B cell (primary cell): Measurements from ENCODE around the gene TRNAU1AP. TPM values are rescaled to one million over a fixed set of nuclear protein-coding genes. Genes with fewer than 3 reads are reported as not detected.

Experiments
- ATAC-seq: fragments of 200-7000 bp; cut with Tn5 transposase; one replicate; pipeline ENCODE4 v1.10.0; 2021; ENCODE audit warnings: low read depth, mild to moderate bottlenecking, moderate number of reproducible peaks, moderate library complexity
- CTCF ChIA-PET: fragments of 350-600 bp; sonication (Branson Sonifier 250); formaldehyde crosslinking; loops from one replicate; lab custom pipeline; 2021; ENCODE audit warnings: antibody characterized with exemption, inconsistent platforms; lab: Charles Lee
- POLR2A ChIA-PET: fragments of 350-600 bp; sonication (Branson Sonifier 250); formaldehyde crosslinking; loops from one replicate; lab custom pipeline; 2021; ENCODE audit warnings: antibody characterized with exemption; lab: Charles Lee
- DNase-seq: peaks from one replicate; pipeline ENCODE4 v3.0.0; 2013
- H2AFZ ChIP-seq: 2 replicates; pipeline ENCODE4 v1.6.1; 2012; ENCODE audit warnings: mild to moderate bottlenecking, low read depth, low read length; ENCODE audit not compliant: insufficient read depth, poor library complexity, severe bottlenecking
- H3K27ac ChIP-seq, 2 donors: 1 replicate in 1 of 2; 2 replicates in 1 of 2; pipeline ENCODE4 v1.5.1; 2012 to 2013; ENCODE audit warnings: low read length in 2 of 2, mild to moderate bottlenecking in 2 of 2, moderate library complexity in 1 of 2
- H3K27me3 ChIP-seq, 4 experiments: fragments of 200-600 bp in 1 of 4; sonication (generic) in 1 of 4; replicated peaks in 1 of 4; 1 replicate in 2 of 4; 2 replicates in 2 of 4; pipeline versions ENCODE4 v1.6.1 to v1.7.0; 2013 to 2016; ENCODE audit warnings: low read length in 3 of 4, mild to moderate bottlenecking in 2 of 4, mixed read lengths in 1 of 4, moderate library complexity in 1 of 4; ENCODE audit not compliant: insufficient read depth in 4 of 4, control insufficient read depth in 3 of 4; ENCODE audit errors: control extremely low read depth in 1 of 4
- H3K36me3 ChIP-seq, 2 experiments: replicated peaks in 1 of 2; 1 replicate in 1 of 2; 2 replicates in 1 of 2; pipeline versions ENCODE4 v1.6.1 to v1.7.1; 2013; ENCODE audit warnings: low read length in 1 of 2; ENCODE audit not compliant: insufficient read depth in 2 of 2, control insufficient read depth in 1 of 2; ENCODE audit errors: control extremely low read depth in 1 of 2, extremely low read depth in 1 of 2
- H3K4me1 ChIP-seq, 2 donors: fragments of 200-600 bp in 1 of 2; sonication (generic) in 1 of 2; 1 replicate in 1 of 2; 2 replicates in 1 of 2; pipeline versions ENCODE4 v1.5.1 to v1.6.1; 2013 to 2017; ENCODE audit warnings: low read length in 2 of 2; ENCODE audit not compliant: control insufficient read depth in 2 of 2, insufficient read depth in 2 of 2
- H3K4me2 ChIP-seq: replicated peaks from 2 replicates; pipeline ENCODE3; 2012; ENCODE audit warnings: mild to moderate bottlenecking, low read depth, low read length; ENCODE audit not compliant: poor library complexity, severe bottlenecking
- H3K4me3 ChIP-seq, 5 experiments: fragments of 200-600 bp in 1 of 5; sonication (generic) in 1 of 5; 1 replicate in 3 of 5; 2 replicates in 2 of 5; pipeline versions ENCODE4 v1.5.1 to v1.7.0; 2011 to 2016; ENCODE audit warnings: low read length in 4 of 5, mild to moderate bottlenecking in 4 of 5, low read depth in 2 of 5, control low read depth in 1 of 5, moderate library complexity in 1 of 5; ENCODE audit not compliant: insufficient read depth in 1 of 5; ENCODE audit errors: control extremely low read depth in 1 of 5, extremely low read depth in 1 of 5
- H3K79me2 ChIP-seq: fragments of 200-600 bp; sonication (generic); one replicate; pipeline ENCODE4 v1.6.0; 2016; ENCODE audit warnings: low read length; ENCODE audit not compliant: control insufficient read depth, insufficient read depth
- H3K9ac ChIP-seq: fragments of 200-600 bp; sonication (generic); 2 replicates; pipeline ENCODE4 v1.6.1; 2017; ENCODE audit warnings: mild to moderate bottlenecking, low read length, moderate library complexity
- H3K9me3 ChIP-seq, 3 donors: one replicate each; pipeline versions ENCODE4 v1.6.1 to v1.7.1; 2013; ENCODE audit warnings: low read length in 2 of 3; ENCODE audit not compliant: control insufficient read depth in 2 of 3, insufficient read depth in 1 of 3; ENCODE audit errors: control extremely low read depth in 1 of 3
- H4K20me1 ChIP-seq: 2 replicates; pipeline ENCODE4 v1.6.0; 2012; ENCODE audit warnings: mild to moderate bottlenecking, low read length; ENCODE audit not compliant: insufficient read depth, control insufficient read depth, poor library complexity, severe bottlenecking
- H3K27ac Mint-ChIP-seq: one replicate; pipeline ENCODE4 v1.8.0; 2021; ENCODE audit warnings: mixed read lengths
- H3K27me3 Mint-ChIP-seq: one replicate; pipeline ENCODE4 v1.8.0; 2021; ENCODE audit warnings: mixed read lengths
- H3K4me1 Mint-ChIP-seq: one replicate; pipeline ENCODE4 v1.8.0; 2021; ENCODE audit warnings: mixed read lengths
- H3K4me3 Mint-ChIP-seq: one replicate; pipeline ENCODE4 v1.8.0; 2021; ENCODE audit warnings: mixed read lengths
- H3K9me3 Mint-ChIP-seq: one replicate; pipeline ENCODE4 v1.8.0; 2022; ENCODE audit warnings: mixed read lengths; ENCODE audit not compliant: insufficient read depth
- EZH2 ChIP-seq: IDR thresholded peaks from 2 replicates; pipeline ENCODE4 v1.6.1; 2012; ENCODE audit warnings: borderline replicate concordance, low read depth, mild to moderate bottlenecking, moderate library complexity, low read length; ENCODE audit not compliant: insufficient read depth, poor library complexity, severe bottlenecking
- WGBS: methylation state at CpG from one replicate; pipeline ENCODE4 v1.1.5; 2013; ENCODE audit warnings: missing lambda C conversion rate; ENCODE audit not compliant: insufficient coverage; 5-methylcytosine and 5-hydroxymethylcytosine counted together
- intact Hi-C: fragments of 100-400 bp; cut with micrococcal nuclease; formaldehyde crosslinking; loops from one replicate; pipeline ENCODE4 v1.10.0; 2022
- polyA plus RNA-seq: library from polyadenylated mRNA; depleted of rRNA; stranded (reverse); fragments of >200 nt; gene quantifications from 2 replicates; pipeline ENCODE4 v1.2.3, GENCODE V29; 2012
- total RNA-seq, 2 donors: library from RNA; stranded (reverse); fragments of 120-200 nt in 1 of 2; gene quantifications; 1 replicate in 1 of 2; 2 replicates in 1 of 2; pipeline versions ENCODE4 v1.2.3 to v1.2.4, GENCODE V29; 2013 to 2022
- TF ChIP-seq, protein P1 (sequence below): fragments of 200-600 bp; IDR thresholded peaks from one replicate; pipeline ENCODE4 v1.8.0; 2022; ENCODE audit warnings: antibody characterized with exemption, mild to moderate bottlenecking

Gene TRNAU1AP
- total and polyA plus RNA-seq, 2 donors (not counting 1 experiment from before 2014, with no cell fraction given), result 39.8 to 45.2 TPM

GRCh38 chr1:28604962-28605361, 52.1 kb downstream of the TRNAU1AP start:
- no peaks in the 10 kb centered on the region for H3K27me3 Mint-ChIP-seq
- Histone ChIP-seq H3K79me2 (no peaks in the 10 kb centered on the region), H3K4me3 (no peak overlapping the region), H3K9me3 (no peaks in the 10 kb centered on the region), H3K4me1 (no peaks in the 10 kb centered on the region), H3K27me3 (no peaks in the 10 kb centered on the region), H3K36me3 (peaks cover 6 to 45% of the 10 kb centered on the region in 2 experiments), H3K4me2 (no peak overlapping the region), H4K20me1 (no peaks in the 10 kb centered on the region), H3K27ac (no peak overlapping the region), H2AFZ (no peak overlapping the region), H3K9ac (no peak overlapping the region)
- H3K4me1 Mint-ChIP-seq, result no peaks in the 10 kb centered on the region
- ChIA-PET CTCF (interaction anchor here (1.6 to 5.1 kb wide), 4 partner anchors 88 to 356 kb away, joined by 5 to 49 read pairs (median 37); no protein-coding TSS in a partner anchor), POLR2A (interaction anchor here (0.9 kb wide), 1 partner anchor 38 kb away, joined by 3 read pairs; the partner anchor contains the start of gene TAF12)
- TF ChIP-seq EZH2, result no peak
- TF ChIP-seq, protein P1, sequence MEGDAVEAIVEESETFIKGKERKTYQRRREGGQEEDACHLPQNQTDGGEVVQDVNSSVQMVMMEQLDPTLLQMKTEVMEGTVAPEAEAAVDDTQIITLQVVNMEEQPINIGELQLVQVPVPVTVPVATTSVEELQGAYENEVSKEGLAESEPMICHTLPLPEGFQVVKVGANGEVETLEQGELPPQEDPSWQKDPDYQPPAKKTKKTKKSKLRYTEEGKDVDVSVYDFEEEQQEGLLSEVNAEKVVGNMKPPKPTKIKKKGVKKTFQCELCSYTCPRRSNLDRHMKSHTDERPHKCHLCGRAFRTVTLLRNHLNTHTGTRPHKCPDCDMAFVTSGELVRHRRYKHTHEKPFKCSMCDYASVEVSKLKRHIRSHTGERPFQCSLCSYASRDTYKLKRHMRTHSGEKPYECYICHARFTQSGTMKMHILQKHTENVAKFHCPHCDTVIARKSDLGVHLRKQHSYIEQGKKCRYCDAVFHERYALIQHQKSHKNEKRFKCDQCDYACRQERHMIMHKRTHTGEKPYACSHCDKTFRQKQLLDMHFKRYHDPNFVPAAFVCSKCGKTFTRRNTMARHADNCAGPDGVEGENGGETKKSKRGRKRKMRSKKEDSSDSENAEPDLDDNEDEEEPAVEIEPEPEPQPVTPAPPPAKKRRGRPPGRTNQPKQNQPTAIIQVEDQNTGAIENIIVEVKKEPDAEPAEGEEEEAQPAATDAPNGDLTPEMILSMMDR, result no peak
- ATAC-seq (no peak), DNase-seq (no peak)
- 93% methylated on average over 4 of the region's 6 CpGs for WGBS
- no peak overlapping the region for H3K4me3 Mint-ChIP-seq
- intact Hi-C loops, result no loop called here
- no peak overlapping the region for H3K27ac Mint-ChIP-seq
- no peaks in the 10 kb centered on the region for H3K9me3 Mint-ChIP-seq

DNA sequence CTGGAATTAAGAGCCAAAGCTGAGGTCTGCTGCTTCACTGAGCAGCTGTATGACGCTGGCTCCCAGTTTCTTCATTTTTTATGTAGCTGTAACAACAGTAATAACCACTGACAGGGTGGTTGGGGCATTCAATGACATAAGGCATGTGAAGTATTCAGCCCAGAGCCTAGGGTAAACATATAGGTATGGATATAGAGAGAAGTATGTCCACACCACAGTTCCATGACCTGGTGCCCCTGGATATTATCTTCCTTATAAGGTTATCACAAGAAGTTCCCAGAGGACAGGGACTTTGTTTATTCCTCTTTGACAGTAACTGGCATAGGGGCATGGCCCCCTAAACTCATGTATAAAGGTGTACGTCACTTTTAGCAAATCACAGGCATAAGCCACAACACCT, 53.9 kb downstream of the TRNAU1AP start:
- POLR2A ChIA-PET, result no interaction called here
- no peaks in the 10 kb centered on the region for H3K4me1 ChIP-seq
- ATAC-seq, result no peak
- no peak overlapping the region for H3K4me3 ChIP-seq
- Mint-ChIP-seq H3K4me1 (no peaks in the 10 kb centered on the region), H3K4me3 (no peak overlapping the region), H3K9me3 (no peaks in the 10 kb centered on the region), H3K27me3 (no peaks in the 10 kb centered on the region), H3K27ac (no peak overlapping the region)
- H3K9ac ChIP-seq, result no peak overlapping the region
- TF ChIP-seq, protein P1, result no peak
- TF ChIP-seq EZH2, result no peak
- H3K27me3 ChIP-seq, result no peaks in the 10 kb centered on the region
- H3K27ac ChIP-seq, result no peak overlapping the region
- H3K9me3 ChIP-seq, result no peaks in the 10 kb centered on the region
- H3K4me2 ChIP-seq, result no peak overlapping the region
- intact Hi-C loops, result no loop called here
- H3K79me2 ChIP-seq, result no peaks in the 10 kb centered on the region
- CTCF ChIA-PET, result no interaction called here
- no peak overlapping the region for H2AFZ ChIP-seq
- no peak for DNase-seq
- no CpG with 5 or more reads among the region's 2 CpGs for WGBS
- peaks cover 8 to 56% of the 10 kb centered on the region in 2 experiments for H3K36me3 ChIP-seq
- H4K20me1 ChIP-seq, result no peaks in the 10 kb centered on the region
